SK-N-SH treated with all-trans-retinoic acid at 6 μM for 48 hours (cell line): ENCODE data around the gene MGAT5B.

ENCODE experiments used
- ARNTL ChIP-seq: fragments of 450-650 bp; formaldehyde crosslinking; IDR thresholded peaks from 2 replicates; pipeline ENCODE4 v1.5.0; 2020; ENCODE audit warnings: low read depth, mild to moderate bottlenecking, moderate library complexity, borderline replicate concordance
- CREB5 ChIP-seq: fragments of 250-450 bp; sonication (Bioruptor Pico); IDR thresholded peaks from 2 replicates; pipeline ENCODE4 v1.5.1; 2020; ENCODE audit warnings: low read depth, mild to moderate bottlenecking, moderate library complexity
- ZFP30 ChIP-seq: fragments of 450-650 bp; formaldehyde crosslinking; IDR thresholded peaks from 2 replicates; pipeline ENCODE4 v1.5.0; 2022; ENCODE audit warnings: mild to moderate bottlenecking, moderate library complexity

GRCh38 chr17:76881966-76882365 lies 13.8 kb downstream of the MGAT5B start:
- TF ChIP-seq CREB5 (CRISPR knock-in tag) = no peak
- no peak for TF ChIP-seq ARNTL (CRISPR knock-in tag)
- TF ChIP-seq ZFP30 (CRISPR knock-in tag) = no peak
